ENCODE measurements around the gene CASKIN1. TPM values are rescaled to one million over a fixed set of nuclear protein-coding genes. Genes with fewer than 3 reads are reported as not detected.

Gene CASKIN1
- total and polyA plus RNA-seq, 5 donors from 2014 or later = not detected

- Mint-ChIP-seq H3K36me3 (peaks cover 3% of the 10 kb centered on the region), H3K9me3 (no peaks in the 10 kb centered on the region), H3K27me3 (no peaks in the 10 kb centered on the region), H3K4me1 (peaks cover 0 to 10% (median 0%) of the 10 kb centered on the region in 4 donors), H3K4me3 (no peak overlapping the region), H3K27ac (no peak overlapping the region)
- H3K4me3 ChIP-seq (ENCODE audit: low read depth, low read length) = no peak overlapping the region
- no peaks in the 10 kb centered on the region for H3K9me3 ChIP-seq (ENCODE audit: control insufficient read depth in 2 of 2, low read length in 2 of 2)
- DNase-seq = no peak
- peaks cover 3% of the 10 kb centered on the region for H3K4me1 ChIP-seq (ENCODE audit: control insufficient read depth, insufficient read depth, low read length, poor library complexity, severe bottlenecking)
- ATAC-seq (ENCODE audit: low read depth in 2 of 2) = peak in 1 of 2 donors; percentile 43
- H3K27me3 ChIP-seq (ENCODE audit: control insufficient read depth, insufficient read depth, low read length) = no peaks in the 10 kb centered on the region
- H3K27ac ChIP-seq (ENCODE audit: insufficient read depth, low read length, poor library complexity, severe bottlenecking) = no peak overlapping the region
- H3K36me3 ChIP-seq (ENCODE audit: control insufficient read depth, insufficient read depth, low read length) = peaks cover 9% of the 10 kb centered on the region
Measured at GRCh38 chr16:2163211-2163881, 33.1 kb downstream of the CASKIN1 start.

GRCh38 chr16:2162676-2163118, 33.7 kb downstream of the CASKIN1 start:
- Histone ChIP-seq H3K4me3 (ENCODE audit: low read depth, low read length) (no peak overlapping the region), H3K27ac (ENCODE audit: insufficient read depth, low read length, poor library complexity, severe bottlenecking) (no peak overlapping the region), H3K27me3 (ENCODE audit: control insufficient read depth, insufficient read depth, low read length) (no peaks in the 10 kb centered on the region), H3K9me3 (ENCODE audit: control insufficient read depth in 2 of 2, low read length in 2 of 2) (no peaks in the 10 kb centered on the region), H3K4me1 (ENCODE audit: control insufficient read depth, insufficient read depth, low read length, poor library complexity, severe bottlenecking) (peaks cover 4% of the 10 kb centered on the region), H3K36me3 (ENCODE audit: control insufficient read depth, insufficient read depth, low read length) (peaks cover 9% of the 10 kb centered on the region)
- ATAC-seq (ENCODE audit: low read depth in 2 of 2) (no peak), DNase-seq (no peak)
- Mint-ChIP-seq H3K4me1 (peaks cover 0 to 11% (median 0%) of the 10 kb centered on the region in 4 donors), H3K27me3 (no peaks in the 10 kb centered on the region), H3K36me3 (no peaks in the 10 kb centered on the region), H3K9me3 (no peaks in the 10 kb centered on the region), H3K4me3 (no peak overlapping the region), H3K27ac (no peak overlapping the region)

DNA sequence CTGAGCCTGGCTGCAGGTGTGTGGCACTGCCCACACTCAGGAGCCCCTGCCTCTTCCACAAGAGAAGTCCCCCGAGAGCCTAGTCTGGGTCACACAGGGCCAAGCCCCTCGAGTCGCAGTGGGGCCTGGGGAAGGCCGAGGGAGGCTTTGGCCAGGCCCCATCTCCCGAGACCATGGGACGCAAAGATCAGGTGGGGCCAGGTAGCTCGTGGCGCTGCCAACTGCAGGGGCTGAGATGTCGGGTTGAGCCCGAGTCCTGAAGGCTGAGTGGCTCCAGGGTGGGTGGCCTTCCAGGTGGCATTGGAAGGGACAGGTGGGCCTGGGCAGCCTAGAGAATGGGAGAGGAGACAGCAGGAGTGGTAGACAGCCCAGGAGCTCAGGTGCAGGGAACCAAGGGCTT, 34.5 kb downstream of the CASKIN1 start:
- H3K27me3 Mint-ChIP-seq = no peaks in the 10 kb centered on the region
- H3K27me3 ChIP-seq (ENCODE audit: control insufficient read depth, insufficient read depth, low read length) = no peaks in the 10 kb centered on the region
- H3K4me1 ChIP-seq (ENCODE audit: control insufficient read depth, insufficient read depth, low read length, poor library complexity, severe bottlenecking) = peaks cover 12% of the 10 kb centered on the region
- H3K9me3 Mint-ChIP-seq = no peaks in the 10 kb centered on the region
- peaks cover 9% of the 10 kb centered on the region for H3K36me3 ChIP-seq (ENCODE audit: control insufficient read depth, insufficient read depth, low read length)
- no peaks in the 10 kb centered on the region for H3K9me3 ChIP-seq (ENCODE audit: control insufficient read depth in 2 of 2, low read length in 2 of 2)
- H3K36me3 Mint-ChIP-seq = no peaks in the 10 kb centered on the region
- no peak overlapping the region for H3K27ac ChIP-seq (ENCODE audit: insufficient read depth, low read length, poor library complexity, severe bottlenecking)
- H3K4me3 ChIP-seq (ENCODE audit: low read depth, low read length) = no peak overlapping the region
- H3K4me3 Mint-ChIP-seq = no peak overlapping the region
- peaks cover 0 to 18% (median 3%) of the 10 kb centered on the region in 4 donors for H3K4me1 Mint-ChIP-seq
- H3K27ac Mint-ChIP-seq = peak overlapping the region in 1 of 3 donors; percentile 77
- DNase-seq = no peak
- ATAC-seq (ENCODE audit: low read depth in 2 of 2) = no peak

GRCh38 chr16:2160915-2161551, 35.4 kb downstream of the CASKIN1 start:
- Histone ChIP-seq H3K4me1 (ENCODE audit: control insufficient read depth, insufficient read depth, low read length, poor library complexity, severe bottlenecking) (peaks cover 21% of the 10 kb centered on the region), H3K4me3 (ENCODE audit: low read depth, low read length) (no peak overlapping the region), H3K27me3 (ENCODE audit: control insufficient read depth, insufficient read depth, low read length) (no peaks in the 10 kb centered on the region), H3K36me3 (ENCODE audit: control insufficient read depth, insufficient read depth, low read length) (peaks cover 3% of the 10 kb centered on the region), H3K9me3 (ENCODE audit: control insufficient read depth in 2 of 2, low read length in 2 of 2) (no peaks in the 10 kb centered on the region), H3K27ac (ENCODE audit: insufficient read depth, low read length, poor library complexity, severe bottlenecking) (no peak overlapping the region)
- Mint-ChIP-seq H3K27ac (no peak overlapping the region), H3K9me3 (no peaks in the 10 kb centered on the region), H3K36me3 (no peaks in the 10 kb centered on the region), H3K4me3 (no peak overlapping the region), H3K4me1 (peaks cover 0 to 27% (median 9%) of the 10 kb centered on the region in 4 donors), H3K27me3 (no peaks in the 10 kb centered on the region)
- no peak for DNase-seq
- no peak for ATAC-seq (ENCODE audit: low read depth in 2 of 2)

DNA sequence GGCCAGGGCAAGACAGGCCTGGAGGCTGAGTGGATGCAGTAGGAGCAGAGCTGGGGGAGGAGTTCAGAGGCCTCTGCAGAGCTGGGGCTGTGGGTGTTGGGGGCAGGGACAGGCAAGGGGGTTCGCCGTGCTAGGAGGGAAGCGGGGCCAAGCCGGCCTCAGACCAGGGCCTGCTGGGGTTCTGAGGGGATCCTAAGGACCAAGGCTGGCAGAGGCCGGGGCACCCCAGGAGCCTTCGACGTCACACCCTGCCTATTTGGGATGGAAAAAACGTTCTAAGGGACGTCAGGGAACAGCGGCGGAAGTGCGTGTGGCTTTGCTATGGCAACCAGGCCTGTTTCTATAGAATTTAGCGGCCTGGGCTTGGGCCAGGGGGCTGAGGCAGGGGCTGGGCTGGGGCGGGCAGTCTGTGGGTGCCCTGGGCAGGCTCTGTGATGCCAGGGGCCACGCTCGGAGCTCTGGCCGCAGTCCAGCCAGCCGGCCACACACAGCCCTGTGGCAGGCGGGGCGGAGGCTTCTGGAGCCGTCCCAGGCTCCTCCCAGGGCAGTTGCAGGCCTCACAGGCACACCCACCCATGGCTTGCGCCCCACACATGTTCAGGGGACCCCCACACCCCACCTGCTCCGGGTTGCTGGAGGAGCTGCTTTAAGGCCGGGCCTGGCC, 37.1 kb downstream of the CASKIN1 start:
- Mint-ChIP-seq H3K9me3 (no peaks in the 10 kb centered on the region), H3K4me1 (peaks cover 0 to 37% (median 17%) of the 10 kb centered on the region in 4 donors), H3K27ac (peak overlapping the region in 1 of 3 donors; percentile 80), H3K36me3 (no peaks in the 10 kb centered on the region), H3K4me3 (peak overlapping the region in 1 of 4 donors; percentile 32), H3K27me3 (no peaks in the 10 kb centered on the region)
- DNase-seq (no peak), ATAC-seq (ENCODE audit: low read depth in 2 of 2) (no peak)
- Histone ChIP-seq H3K4me3 (ENCODE audit: low read depth, low read length) (no peak overlapping the region), H3K4me1 (ENCODE audit: control insufficient read depth, insufficient read depth, low read length, poor library complexity, severe bottlenecking) (peaks cover 28% of the 10 kb centered on the region), H3K27me3 (ENCODE audit: control insufficient read depth, insufficient read depth, low read length) (no peaks in the 10 kb centered on the region), H3K9me3 (ENCODE audit: control insufficient read depth in 2 of 2, low read length in 2 of 2) (no peaks in the 10 kb centered on the region), H3K36me3 (ENCODE audit: control insufficient read depth, insufficient read depth, low read length) (no peaks in the 10 kb centered on the region), H3K27ac (ENCODE audit: insufficient read depth, low read length, poor library complexity, severe bottlenecking) (no peak overlapping the region)

- H3K27ac ChIP-seq (ENCODE audit: insufficient read depth, low read length, poor library complexity, severe bottlenecking) = no peak overlapping the region
- no peak for ATAC-seq (ENCODE audit: low read depth in 2 of 2)
- no peaks in the 10 kb centered on the region for H3K36me3 Mint-ChIP-seq
- H3K36me3 ChIP-seq (ENCODE audit: control insufficient read depth, insufficient read depth, low read length) = no peaks in the 10 kb centered on the region
- H3K4me1 Mint-ChIP-seq = peaks cover 0 to 47% (median 22%) of the 10 kb centered on the region in 4 donors
- H3K27me3 ChIP-seq (ENCODE audit: control insufficient read depth, insufficient read depth, low read length) = no peaks in the 10 kb centered on the region
- no peaks in the 10 kb centered on the region for H3K27me3 Mint-ChIP-seq
- no peaks in the 10 kb centered on the region for H3K9me3 ChIP-seq (ENCODE audit: control insufficient read depth in 2 of 2, low read length in 2 of 2)
- H3K4me3 ChIP-seq (ENCODE audit: low read depth, low read length) = no peak overlapping the region
- no peaks in the 10 kb centered on the region for H3K9me3 Mint-ChIP-seq
- DNase-seq = no peak
- H3K4me3 Mint-ChIP-seq = no peak overlapping the region
- peaks cover 39% of the 10 kb centered on the region for H3K4me1 ChIP-seq (ENCODE audit: control insufficient read depth, insufficient read depth, low read length, poor library complexity, severe bottlenecking)
- no peak overlapping the region for H3K27ac Mint-ChIP-seq
Measured at GRCh38 chr16:2158262-2158638, 38.2 kb downstream of the CASKIN1 start.

DNA sequence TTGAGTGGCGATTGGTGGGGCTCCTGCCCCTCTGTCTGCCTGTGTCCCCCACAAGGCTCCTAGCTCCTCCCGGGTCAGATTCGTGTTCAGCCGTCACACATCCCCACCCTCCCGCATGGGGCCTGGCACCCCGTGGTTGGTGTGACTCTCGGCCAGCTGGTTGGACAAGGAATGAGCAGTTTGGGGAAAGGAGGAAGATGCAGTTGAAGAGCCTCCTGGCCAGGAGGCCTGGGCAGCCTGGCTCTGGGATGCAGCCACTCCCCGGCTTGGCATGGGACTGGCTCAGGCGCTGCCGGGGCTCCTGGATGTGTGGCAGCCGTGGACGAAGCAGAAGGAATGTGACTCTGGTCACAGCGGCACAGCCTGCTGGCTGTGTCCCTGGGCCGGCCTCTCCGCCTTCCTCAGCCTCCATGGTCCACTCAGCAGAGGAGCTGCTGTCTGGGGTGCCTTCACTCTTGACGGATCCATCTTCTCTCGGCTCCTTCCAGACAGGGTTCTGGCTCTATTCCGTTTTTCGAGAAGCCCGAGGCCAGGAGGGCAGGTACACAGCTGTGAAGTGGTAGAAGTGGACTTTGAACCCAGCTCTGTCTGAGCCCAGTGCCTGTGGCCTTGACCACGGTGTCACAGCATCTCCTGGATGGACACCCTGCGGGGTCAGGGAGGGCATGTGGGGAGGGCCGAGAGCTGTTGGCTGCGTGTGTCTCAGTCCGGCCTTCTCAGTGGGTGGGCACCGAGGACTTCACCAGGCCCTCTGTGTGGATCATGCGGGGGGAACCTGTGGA, 38.7 kb downstream of the CASKIN1 start:
- Mint-ChIP-seq H3K36me3 (no peaks in the 10 kb centered on the region), H3K27ac (peak overlapping the region in 1 of 3 donors; percentile 63), H3K27me3 (no peaks in the 10 kb centered on the region), H3K9me3 (no peaks in the 10 kb centered on the region), H3K4me1 (peaks cover 0 to 53% (median 23%) of the 10 kb centered on the region in 4 donors), H3K4me3 (peak overlapping the region; percentile 69 to 96 (median 91))
- DNase-seq (no peak), ATAC-seq (ENCODE audit: low read depth in 2 of 2) (no peak)
- Histone ChIP-seq H3K27me3 (ENCODE audit: control insufficient read depth, insufficient read depth, low read length) (no peaks in the 10 kb centered on the region), H3K27ac (ENCODE audit: insufficient read depth, low read length, poor library complexity, severe bottlenecking) (no peak overlapping the region), H3K9me3 (ENCODE audit: control insufficient read depth in 2 of 2, low read length in 2 of 2) (no peaks in the 10 kb centered on the region), H3K36me3 (ENCODE audit: control insufficient read depth, insufficient read depth, low read length) (no peaks in the 10 kb centered on the region), H3K4me1 (ENCODE audit: control insufficient read depth, insufficient read depth, low read length, poor library complexity, severe bottlenecking) (peaks cover 45% of the 10 kb centered on the region), H3K4me3 (ENCODE audit: low read depth, low read length) (no peak overlapping the region)

Measured in CD4-positive, CD25-positive, alpha-beta regulatory T cell (primary cell).